ENCODE measurements around the gene AP4M1. TPM values are rescaled to one million over a fixed set of nuclear protein-coding genes. Genes with fewer than 3 reads are reported as not detected.
"Not testable (repeated sequence)": the region's sequence is repeated elsewhere in the genome, so short reads cannot be mapped to it uniquely, and the experiment has no call there.

AP4M1 gene
- total RNA-seq, 2 donors from 2014 or later, result 18.0 to 27.2 TPM

- Histone ChIP-seq H3K4me3 (peak within 1 kb of the TSS; percentile 76 to 86), H3K36me3 (no peaks in the 10 kb centered on the region), H3K27ac (peak within 1 kb of the TSS; percentile 96 to 98), H3K9me3 (no peaks in the 10 kb centered on the region), H3K27me3 (replicated peaks; ENCODE audit: insufficient read depth) (no peaks in the 10 kb centered on the region), H3K4me1 (replicated peaks) (no peaks in the 10 kb centered on the region)
- DNase-seq (ENCODE audit: low spot score), result peak; percentile 89
- under 1% methylated on average over 60 of the region's 85 CpGs for WGBS
- TF ChIP-seq CTCF (IDR thresholded peaks at IDR 0.05), result no peak
- peak; percentile 86 for TF ChIP-seq POLR2AphosphoS5 (IDR thresholded peaks at IDR 0.05)
- TF ChIP-seq POLR2A (IDR thresholded peaks at IDR 0.05), result no peak
- intact Hi-C loops (cut with DNase I), result loop anchor here (5.0 to 10.0 kb wide), 3 partner anchors 40 to 218 kb away; partner anchors contain the start of gene COPS6
These were observed 25.8 kb downstream of the AP4M1 start, which contains the start of gene MBLAC1 for GRCh38 chr7:100126931-100127865. MBLAC1 (plus strand) TSS chr7:100126967; CDS start chr7:100127396, 429 bp downstream.

- Histone ChIP-seq H3K27me3 (replicated peaks; ENCODE audit: insufficient read depth) (no peaks in the 10 kb centered on the region), H3K27ac (peak overlapping the region; percentile 96 to 98), H3K4me3 (peak overlapping the region; percentile 76 to 86), H3K4me1 (replicated peaks) (no peaks in the 10 kb centered on the region), H3K36me3 (no peaks in the 10 kb centered on the region), H3K9me3 (no peaks in the 10 kb centered on the region)
- no peak for DNase-seq (ENCODE audit: low spot score)
- intact Hi-C loops (cut with DNase I), result loop anchor here (5.0 to 10.0 kb wide), 3 partner anchors 41 to 217 kb away; partner anchors contain the start of gene COPS6
- WGBS, result 4% methylated on average over 37 of the region's 37 CpGs
- no peak for TF ChIP-seq POLR2A (IDR thresholded peaks at IDR 0.05)
- TF ChIP-seq POLR2AphosphoS5 (IDR thresholded peaks at IDR 0.05), result no peak
- TF ChIP-seq CTCF (IDR thresholded peaks at IDR 0.05), result no peak
These were observed 26.6 kb downstream of the AP4M1 start for GRCh38 chr7:100127866-100128636.

GRCh38 chr7:100128637-100128963, 27.2 kb downstream of the AP4M1 start:
- Histone ChIP-seq H3K4me3 (no peak overlapping the region), H3K27me3 (replicated peaks; ENCODE audit: insufficient read depth) (no peaks in the 10 kb centered on the region), H3K36me3 (no peaks in the 10 kb centered on the region), H3K27ac (no peak overlapping the region), H3K9me3 (no peaks in the 10 kb centered on the region), H3K4me1 (replicated peaks) (no peaks in the 10 kb centered on the region)
- intact Hi-C loops (cut with DNase I), result loop anchor here (5.0 to 10.0 kb wide), 3 partner anchors 41 to 216 kb away; partner anchors contain the start of gene COPS6
- no peak for DNase-seq (ENCODE audit: low spot score)
- no peak for TF ChIP-seq CTCF (IDR thresholded peaks at IDR 0.05)
- no peak for TF ChIP-seq POLR2A (IDR thresholded peaks at IDR 0.05)
- TF ChIP-seq POLR2AphosphoS5 (IDR thresholded peaks at IDR 0.05), result no peak
- WGBS, result 52% methylated on average over 1 of the region's 1 CpG

- not testable (repeated sequence) for H3K4me3 ChIP-seq; H3K36me3 ChIP-seq; H3K4me1 ChIP-seq (replicated peaks); DNase-seq (ENCODE audit: low spot score); H3K9me3 ChIP-seq; H3K27me3 ChIP-seq (replicated peaks; ENCODE audit: insufficient read depth); H3K27ac ChIP-seq
- intact Hi-C loops (cut with DNase I), result loop anchor here (5.0 kb wide), 1 partner anchor 92 kb away; no protein-coding TSS in a partner anchor
- 80% methylated on average over 1 of the region's 1 CpG for WGBS
These were observed 28.8 kb downstream of the AP4M1 start for GRCh38 chr7:100130220-100130607.
